Suprapubic skin (tissue), 3 donors: ENCODE results near the gene AUTS2.

Experiments
- CTCF ChIP-seq, 2 donors: fragments of 200-600 bp in 1 of 2; fragments of 450-650 bp in 1 of 2; sonication (generic) in 1 of 2; IDR thresholded peaks; one replicate each; pipeline ENCODE4 v1.5.1; 2016 to 2019; ENCODE audit warnings: antibody characterized with exemption in 2 of 2, mild to moderate bottlenecking in 1 of 2, moderate library complexity in 1 of 2
- POLR2A ChIP-seq, 2 donors: fragments of 450-650 bp; IDR thresholded peaks; one replicate each; pipeline ENCODE4 v1.6.1; 2017; ENCODE audit warnings: antibody characterized with exemption in 2 of 2, mild to moderate bottlenecking in 2 of 2, moderate library complexity in 2 of 2

- TF ChIP-seq POLR2A (IDR thresholded peaks at IDR 0.05) = no peak
- TF ChIP-seq CTCF (IDR thresholded peaks at IDR 0.05) = no peak
These were observed 758.6 kb downstream of the AUTS2 start for GRCh38 chr7:70356787-70357328.
